MV-4-11 (cell line): ENCODE measurements around the gene AGAP1.

Source experiments
- DNase-seq: peaks from one replicate; lab custom pipeline; 2025; lab: John Stamatoyannopoulos, UW

AGAP1 gene

DNA sequence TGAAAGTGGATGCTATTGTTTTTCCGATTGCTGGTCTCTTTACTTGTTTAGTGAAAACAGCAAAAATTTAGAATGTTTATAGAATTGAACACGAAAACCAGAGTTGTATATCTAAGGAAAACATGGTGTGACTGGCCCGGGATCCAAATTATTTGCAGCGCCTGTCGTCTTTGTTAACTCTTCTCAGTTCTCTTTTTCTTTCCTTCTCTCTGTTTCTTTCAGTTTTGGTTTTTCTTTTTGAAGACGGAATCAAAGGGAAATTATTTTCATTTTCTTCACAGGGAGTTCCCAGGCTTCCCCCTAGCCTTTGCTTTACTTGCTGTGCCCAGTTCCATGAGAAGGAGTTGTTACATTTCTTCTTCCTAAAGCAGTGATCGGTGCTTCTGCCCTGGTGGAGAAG is 76.0 kb downstream of the AGAP1 start:
- DNase-seq: no peak

DNA sequence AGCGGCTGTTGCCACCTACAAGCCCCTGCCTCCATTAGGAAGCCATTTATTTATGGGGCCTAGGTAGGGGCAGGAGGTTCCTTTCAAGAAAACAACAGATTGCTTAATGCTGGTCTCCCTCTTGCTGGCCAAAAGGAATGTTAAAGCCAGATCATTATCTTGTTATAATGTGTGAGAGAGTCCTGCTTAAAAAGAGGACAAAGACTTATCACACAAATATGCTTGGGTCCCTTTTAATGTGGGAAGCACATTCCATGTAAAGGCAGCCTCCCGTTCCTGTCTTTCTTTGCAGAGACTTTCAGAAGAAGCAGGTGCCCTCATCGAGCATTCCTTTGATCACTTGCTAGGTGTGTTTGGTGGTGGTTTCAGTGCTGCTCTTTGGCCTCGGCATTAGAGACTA is 76.4 kb downstream of the AGAP1 start:
- no peak for DNase-seq

DNA sequence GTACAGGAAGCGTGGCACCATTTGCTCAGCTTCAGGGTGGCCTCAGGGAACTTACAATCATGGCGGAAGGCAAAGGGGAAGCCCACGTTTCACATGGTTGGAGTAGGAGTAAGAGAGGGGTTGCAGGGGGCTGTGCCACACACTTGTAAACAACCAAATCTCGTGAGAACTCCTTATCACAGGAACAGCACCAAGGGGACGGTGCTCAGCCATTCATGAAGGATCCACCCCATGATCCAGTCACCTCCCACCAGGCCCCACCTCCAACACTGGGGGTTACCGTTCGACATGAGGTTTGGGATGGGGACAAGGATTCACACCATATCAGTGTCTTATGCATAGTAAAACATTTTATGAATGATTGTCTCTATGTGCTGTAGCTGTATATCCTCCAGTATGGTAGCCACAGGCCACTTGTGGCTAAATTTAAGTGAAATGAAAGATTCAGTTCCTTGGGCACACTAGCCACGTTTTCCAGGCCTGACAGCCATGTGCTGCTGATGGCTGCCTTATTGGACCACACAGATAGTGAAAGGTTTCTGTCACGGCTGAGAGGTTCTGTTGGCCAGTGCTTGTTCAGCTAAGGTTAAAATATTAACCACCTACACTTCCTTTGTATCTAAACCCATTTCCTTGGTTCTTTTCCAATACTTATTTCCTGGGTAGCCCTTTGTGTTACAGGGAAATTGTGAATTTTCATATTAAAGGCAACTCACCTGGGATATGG is 77.3 kb downstream of the AGAP1 start:
- no peak for DNase-seq

DNA sequence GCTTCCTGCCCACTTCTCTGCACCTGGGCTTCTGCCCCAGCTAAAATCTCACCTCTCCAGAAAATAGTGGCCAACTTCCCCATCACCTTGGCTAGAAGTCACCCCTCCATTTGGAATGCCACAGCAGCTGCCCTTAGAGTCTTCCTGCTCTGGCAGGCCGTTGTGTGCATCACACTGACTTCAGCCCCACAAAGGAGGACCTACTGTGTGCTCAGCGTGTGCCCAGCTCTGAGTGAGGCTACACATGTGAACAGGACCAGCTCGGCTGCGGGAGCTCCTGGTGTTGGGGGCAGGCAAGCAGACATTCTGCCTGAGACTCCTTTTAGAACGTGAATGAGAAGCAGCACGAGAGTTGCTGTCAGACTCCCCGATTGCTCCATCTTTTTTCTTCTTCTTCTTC is 78.7 kb downstream of the AGAP1 start:
- no peak for DNase-seq

GRCh38 chr2:235573331-235574221 is 79.7 kb downstream of the AGAP1 start:
- DNase-seq: no peak

DNA sequence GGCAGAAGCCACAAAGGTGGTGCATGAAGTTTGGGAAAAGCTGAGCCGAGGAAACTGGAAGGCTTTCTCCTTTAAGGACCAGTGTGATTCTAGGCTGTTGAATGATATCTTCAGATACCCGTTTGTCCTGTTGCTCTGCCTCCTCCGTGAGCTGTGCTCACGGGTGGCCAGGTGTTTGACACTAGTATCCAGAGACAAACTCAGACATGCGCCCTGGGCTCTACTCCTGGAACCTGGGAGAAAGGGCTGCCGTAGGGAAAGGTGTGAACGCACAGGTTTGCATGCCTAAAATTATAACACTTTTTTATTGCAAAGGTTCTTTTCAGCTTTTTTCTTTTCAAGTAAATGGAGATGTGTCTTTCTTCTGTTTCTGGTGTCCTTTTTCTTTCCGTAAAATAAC is 81.6 kb downstream of the AGAP1 start:
- no peak for DNase-seq

- no peak for DNase-seq
Measured at GRCh38 chr2:235575904-235576303, 82.1 kb downstream of the AGAP1 start.

GRCh38 chr2:235576337-235576910 is 82.6 kb downstream of the AGAP1 start:
- no peak for DNase-seq

DNA sequence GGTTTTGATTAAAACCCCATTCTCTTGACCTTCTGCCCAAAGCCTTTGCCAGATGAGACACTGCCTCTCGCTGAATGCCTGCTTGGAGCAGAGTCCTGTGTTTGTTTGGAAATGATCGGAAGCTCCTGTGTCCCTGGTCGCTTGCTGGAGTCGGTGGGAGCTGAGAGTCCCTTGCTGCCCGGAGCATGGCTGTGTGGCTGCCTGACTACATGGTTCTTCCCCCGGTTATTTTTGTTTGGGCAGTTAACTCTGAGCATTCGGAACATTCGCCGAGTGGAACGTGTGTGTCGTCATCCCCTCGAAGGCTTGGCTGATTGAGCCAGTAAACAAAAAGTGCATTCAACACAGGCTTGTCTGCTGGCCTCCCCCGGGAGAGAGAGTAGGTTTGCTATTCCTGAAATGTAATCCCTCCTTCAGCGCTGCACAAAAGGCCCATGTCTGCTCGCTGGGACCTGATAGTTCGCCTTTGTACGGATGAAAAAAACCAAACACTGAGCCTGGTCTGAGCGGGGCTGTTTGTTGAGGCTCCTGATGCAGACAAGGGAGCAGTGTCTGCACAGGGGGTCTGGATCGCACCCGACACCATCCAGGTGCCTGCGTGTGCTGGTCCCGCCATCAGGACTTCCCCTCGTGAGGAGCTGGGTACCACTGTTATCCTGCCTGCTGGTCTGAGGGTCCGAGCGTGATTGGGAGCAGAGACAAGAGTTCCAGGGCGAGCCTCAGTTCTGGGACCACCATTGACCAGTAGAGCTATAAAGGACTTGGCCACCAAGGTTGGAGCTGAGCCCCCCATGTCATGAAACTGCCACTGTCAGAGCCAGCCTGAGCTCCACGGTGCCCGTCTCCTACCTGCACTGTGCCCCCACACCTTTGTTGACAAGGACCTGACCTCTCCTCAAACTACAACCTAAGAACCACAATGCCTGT is 83.8 kb downstream of the AGAP1 start:
- no peak for DNase-seq

DNA sequence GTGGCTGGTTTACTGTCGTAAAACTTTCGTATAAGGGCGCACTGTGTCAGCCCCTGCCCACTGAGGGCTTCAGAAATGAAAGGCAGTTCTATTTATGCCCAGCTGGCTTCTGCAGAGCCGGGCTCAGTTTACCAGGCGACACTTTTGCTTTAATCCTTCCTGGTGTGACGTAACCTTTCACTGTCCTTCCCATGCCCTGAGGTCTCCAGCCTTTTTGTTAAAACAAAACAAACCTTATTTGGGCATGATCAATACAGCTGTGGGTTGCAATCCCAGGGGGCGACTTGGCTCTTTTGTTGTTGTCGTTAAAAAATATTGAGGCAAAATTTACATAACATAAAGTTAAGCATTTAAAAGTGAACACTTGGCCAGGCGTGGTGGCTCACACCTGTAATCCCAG is 85.3 kb downstream of the AGAP1 start:
- no peak for DNase-seq

GRCh38 chr2:235580426-235581157 is 86.7 kb downstream of the AGAP1 start:
- no peak for DNase-seq

DNA sequence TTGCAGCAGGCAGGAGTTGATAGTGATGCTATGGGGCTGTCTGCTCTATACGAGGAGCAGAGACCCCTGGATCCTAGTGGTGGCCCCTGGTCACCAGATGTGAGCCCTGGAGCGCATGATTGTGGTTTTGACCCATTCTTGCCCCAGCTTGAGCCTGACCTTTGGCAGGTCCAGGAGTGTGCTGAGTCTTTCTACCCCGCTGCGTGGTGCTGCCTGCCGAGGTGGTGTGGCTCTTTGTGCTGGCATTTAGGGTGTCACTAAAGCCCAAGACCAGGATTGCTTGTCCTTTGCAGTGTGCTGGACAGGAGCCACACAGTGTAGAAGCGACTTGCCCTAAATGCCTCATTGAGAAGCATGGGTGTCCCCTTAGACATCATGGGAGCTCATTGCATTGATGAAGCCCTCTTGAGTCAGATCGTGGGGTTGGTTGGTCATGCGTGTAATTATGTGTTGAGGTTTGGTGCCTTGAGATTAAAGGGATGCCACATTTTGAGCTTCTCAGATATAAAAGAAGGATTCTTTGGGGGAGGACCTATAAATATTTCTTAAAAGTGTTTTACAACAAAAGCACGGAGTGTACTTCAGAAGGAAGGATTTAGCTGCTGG is 88.3 kb downstream of the AGAP1 start:
- DNase-seq: no peak

- DNase-seq: no peak
Measured at GRCh38 chr2:235582729-235583128, 88.9 kb downstream of the AGAP1 start.

DNA sequence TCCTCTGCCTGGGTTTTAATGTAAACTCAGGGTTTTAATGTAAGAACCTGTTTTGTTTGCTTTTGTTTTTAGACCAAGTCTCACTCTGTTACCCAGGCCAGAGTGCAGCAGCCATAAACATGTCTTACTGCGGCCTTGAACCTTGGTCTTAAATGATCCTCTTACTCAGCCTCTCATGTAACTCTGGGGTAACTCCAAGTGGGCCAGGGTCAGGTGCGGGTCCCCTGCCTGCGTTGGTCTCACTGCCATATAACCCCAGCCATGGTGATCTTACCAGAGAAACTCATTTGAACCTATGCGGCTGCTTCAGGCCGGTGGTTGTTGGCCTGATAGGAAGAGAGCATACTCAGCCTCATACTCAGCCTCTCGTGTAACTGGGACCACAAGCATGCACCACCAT is 89.3 kb downstream of the AGAP1 start:
- no peak for DNase-seq

- no peak for DNase-seq
Measured at GRCh38 chr2:235583925-235584637, 90.2 kb downstream of the AGAP1 start.

GRCh38 chr2:235584638-235585007 is 90.8 kb downstream of the AGAP1 start:
- no peak for DNase-seq

DNA sequence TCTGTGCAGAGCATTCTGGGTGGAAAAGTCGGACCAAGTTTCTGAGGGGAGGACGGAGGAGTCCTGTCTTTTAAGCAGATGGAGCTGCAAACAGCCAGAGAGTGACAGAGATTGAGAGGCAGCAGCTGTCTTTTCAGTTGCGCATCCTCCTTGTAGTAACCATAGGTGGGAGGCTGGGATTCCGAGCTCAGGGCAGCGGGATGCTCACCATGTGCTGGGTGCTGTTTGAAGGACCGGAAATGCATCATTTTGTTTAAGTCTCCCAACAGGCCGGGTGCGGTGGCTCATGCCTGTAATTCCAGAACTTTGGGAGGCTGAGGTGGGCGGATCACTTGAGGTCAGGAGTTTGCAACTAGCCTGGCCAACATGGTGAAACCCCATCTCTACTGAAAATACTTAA is 93.4 kb downstream of the AGAP1 start:
- DNase-seq: no peak

- no peak for DNase-seq
Measured at GRCh38 chr2:235588750-235589149, 94.9 kb downstream of the AGAP1 start.

DNA sequence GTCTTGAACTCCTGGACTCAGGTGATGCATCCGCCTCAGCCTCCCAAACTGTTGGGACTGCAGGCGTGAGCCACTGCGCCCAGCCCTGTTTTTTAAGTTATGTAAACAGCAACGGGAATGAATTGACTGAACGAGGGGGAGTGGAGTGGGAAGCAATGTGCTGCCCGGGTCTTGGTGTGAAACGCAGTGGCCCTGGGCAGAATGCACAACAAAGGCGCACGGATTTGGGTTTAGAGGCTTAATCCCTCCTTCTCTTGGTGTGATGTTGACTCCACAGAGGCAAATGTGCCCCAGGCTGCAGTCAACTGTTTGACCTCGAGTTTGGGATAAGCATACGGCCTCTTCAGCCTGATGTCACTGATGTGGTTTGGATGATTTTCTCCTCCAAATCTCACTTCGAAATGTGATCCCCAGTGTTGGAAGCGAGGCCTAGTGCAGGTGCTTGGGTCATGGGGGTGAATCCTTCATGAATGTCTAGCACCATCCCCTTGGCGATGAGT is 97.4 kb downstream of the AGAP1 start:
- DNase-seq: no peak

DNA sequence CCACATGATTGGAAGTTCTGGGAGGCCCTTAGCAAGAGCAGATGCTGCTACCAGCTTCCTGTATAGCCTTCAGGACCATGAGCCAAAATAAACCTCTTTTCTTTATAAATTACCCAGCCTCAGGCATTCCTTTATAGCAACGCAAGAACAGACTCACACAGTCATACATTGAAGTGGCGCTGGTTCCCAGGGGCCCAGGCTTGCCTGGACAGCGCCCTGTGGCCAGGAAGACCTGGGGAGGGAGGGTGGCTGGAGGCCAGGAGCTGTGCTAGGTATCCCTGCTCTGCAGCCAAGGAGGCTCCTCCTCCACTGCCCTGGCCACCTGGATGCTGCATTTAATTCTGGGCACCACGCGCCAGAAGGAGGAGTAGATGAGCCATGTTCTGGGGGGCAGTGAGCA is 98.1 kb downstream of the AGAP1 start:
- DNase-seq: no peak
